Erythroblast (primary cell): ENCODE measurements around the gene MAGEA1.

Source experiments
- GATA1 ChIP-seq: IDR thresholded peaks from 2 replicates; pipeline ENCODE4 v1.6.1; 2011; ENCODE audit warnings: low read depth, mild to moderate bottlenecking, control low read depth, low read length, moderate library complexity
- POLR2A ChIP-seq: IDR thresholded peaks from 2 replicates; pipeline ENCODE4 v1.6.1; 2011; ENCODE audit warnings: mild to moderate bottlenecking, low read length

DNA sequence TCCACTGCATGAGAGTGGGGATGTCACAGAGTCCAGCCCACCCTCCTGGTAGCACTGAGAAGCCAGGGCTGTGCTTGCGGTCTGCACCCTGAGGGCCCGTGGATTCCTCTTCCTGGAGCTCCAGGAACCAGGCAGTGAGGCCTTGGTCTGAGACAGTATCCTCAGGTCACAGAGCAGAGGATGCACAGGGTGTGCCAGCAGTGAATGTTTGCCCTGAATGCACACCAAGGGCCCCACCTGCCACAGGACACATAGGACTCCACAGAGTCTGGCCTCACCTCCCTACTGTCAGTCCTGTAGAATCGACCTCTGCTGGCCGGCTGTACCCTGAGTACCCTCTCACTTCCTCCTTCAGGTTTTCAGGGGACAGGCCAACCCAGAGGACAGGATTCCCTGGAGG, 2.7 kb downstream of the MAGEA1 start:
- TF ChIP-seq POLR2A (no peak), GATA1 (no peak)
